BE2C (cell line): ENCODE measurements around the gene IVD.

Experiments
- DNase-seq: peaks from one replicate; pipeline ENCODE4 v3.0.0-alpha.2; 2020
- H3K27me3 ChIP-seq: fragments of 250-450 bp; sonication (Bioruptor Pico); 2 replicates; pipeline ENCODE4 v1.5.1; 2020; ENCODE audit warnings: mild to moderate bottlenecking
- H3K36me3 ChIP-seq: fragments of 250-450 bp; sonication (Bioruptor Pico); 2 replicates; pipeline ENCODE4 v1.5.1; 2020; ENCODE audit warnings: mild to moderate bottlenecking
- H3K4me1 ChIP-seq: fragments of 250-450 bp; sonication (Bioruptor Pico); 2 replicates; pipeline ENCODE4 v1.5.1; 2020
- H3K4me3 ChIP-seq: 2 replicates; pipeline ENCODE4 v1.5.1; 2011; ENCODE audit warnings: low read depth, low read length
- H3K9me3 ChIP-seq: fragments of 250-450 bp; sonication (Bioruptor Pico); 2 replicates; pipeline ENCODE4 v1.5.1; 2020
- TF ChIP-seq, protein P1 (sequence below): IDR thresholded peaks from 2 replicates; pipeline ENCODE4 v1.5.1; 2012; ENCODE audit warnings: mild to moderate bottlenecking, low read depth, low read length

The IVD gene

DNA sequence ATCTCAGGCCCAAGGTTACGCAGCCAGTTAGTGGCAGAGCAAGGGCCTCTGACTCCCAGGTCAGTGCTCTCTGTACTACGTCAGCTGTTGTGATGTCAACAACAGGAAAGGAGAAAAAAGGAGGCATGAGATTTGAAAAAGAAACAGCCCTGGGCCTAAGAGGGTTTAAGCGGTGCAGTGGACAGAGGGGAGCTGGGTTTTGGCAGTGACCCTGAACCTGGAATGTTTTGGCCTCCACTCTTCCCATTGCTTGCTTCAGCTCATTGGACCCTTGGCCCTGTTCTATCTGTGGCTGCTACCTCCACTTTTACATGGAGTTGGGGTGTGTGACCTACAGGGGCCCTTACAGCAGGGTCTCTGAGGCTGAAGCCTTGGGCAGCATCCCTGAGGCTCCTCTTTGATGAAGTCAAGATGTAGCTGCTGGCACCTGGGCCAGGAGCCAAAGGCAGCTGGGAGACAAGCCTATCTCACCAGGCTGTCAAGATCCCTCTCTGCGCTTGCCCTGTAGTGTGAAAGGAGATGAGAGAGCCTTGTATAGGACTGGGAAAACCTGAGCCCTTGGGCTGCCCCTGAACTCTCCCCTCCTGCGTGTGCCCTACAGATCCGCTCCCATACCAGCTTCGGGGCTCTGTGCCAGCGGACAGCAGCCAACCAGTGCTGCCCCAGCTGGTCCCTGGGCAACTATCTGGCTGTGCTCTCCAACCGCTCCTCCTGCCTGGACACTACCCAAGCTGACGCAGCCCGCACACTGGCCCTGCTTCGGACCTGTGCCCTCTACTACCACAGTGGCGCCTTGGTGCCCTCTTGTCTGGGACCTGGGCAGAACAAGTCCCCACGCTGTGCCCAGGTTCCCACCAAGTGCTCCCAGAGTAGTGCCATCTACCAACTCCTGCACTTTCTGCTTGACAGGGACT is 38.9 kb upstream of the IVD start:
- Histone ChIP-seq H3K36me3 (no peaks in the 10 kb centered on the region), H3K4me3 (no peak overlapping the region), H3K9me3 (no peaks in the 10 kb centered on the region; the same call in 1 of the 2 replicates), H3K4me1 (peaks cover 11% of the 10 kb centered on the region), H3K27me3 (no peaks in the 10 kb centered on the region)
- TF ChIP-seq, protein P1, sequence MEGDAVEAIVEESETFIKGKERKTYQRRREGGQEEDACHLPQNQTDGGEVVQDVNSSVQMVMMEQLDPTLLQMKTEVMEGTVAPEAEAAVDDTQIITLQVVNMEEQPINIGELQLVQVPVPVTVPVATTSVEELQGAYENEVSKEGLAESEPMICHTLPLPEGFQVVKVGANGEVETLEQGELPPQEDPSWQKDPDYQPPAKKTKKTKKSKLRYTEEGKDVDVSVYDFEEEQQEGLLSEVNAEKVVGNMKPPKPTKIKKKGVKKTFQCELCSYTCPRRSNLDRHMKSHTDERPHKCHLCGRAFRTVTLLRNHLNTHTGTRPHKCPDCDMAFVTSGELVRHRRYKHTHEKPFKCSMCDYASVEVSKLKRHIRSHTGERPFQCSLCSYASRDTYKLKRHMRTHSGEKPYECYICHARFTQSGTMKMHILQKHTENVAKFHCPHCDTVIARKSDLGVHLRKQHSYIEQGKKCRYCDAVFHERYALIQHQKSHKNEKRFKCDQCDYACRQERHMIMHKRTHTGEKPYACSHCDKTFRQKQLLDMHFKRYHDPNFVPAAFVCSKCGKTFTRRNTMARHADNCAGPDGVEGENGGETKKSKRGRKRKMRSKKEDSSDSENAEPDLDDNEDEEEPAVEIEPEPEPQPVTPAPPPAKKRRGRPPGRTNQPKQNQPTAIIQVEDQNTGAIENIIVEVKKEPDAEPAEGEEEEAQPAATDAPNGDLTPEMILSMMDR, result no peak
- peak; percentile 40 for DNase-seq

DNA sequence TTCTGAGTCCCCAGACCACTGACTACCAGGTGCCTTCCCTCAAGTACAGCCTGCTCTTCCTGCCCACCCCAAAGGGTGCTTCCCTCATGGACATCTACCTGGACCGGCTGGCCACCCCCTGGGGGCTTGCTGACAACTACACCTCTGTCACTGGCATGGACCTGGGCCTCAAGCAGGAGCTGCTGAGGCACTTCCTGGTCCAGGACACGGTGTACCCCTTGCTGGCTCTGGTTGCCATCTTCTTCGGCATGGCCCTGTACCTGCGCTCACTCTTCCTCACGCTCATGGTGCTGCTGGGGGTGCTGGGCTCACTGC is 38.3 kb upstream of the IVD start:
- DNase-seq, result no peak
- no peaks in the 10 kb centered on the region for H3K36me3 ChIP-seq
- no peak overlapping the region for H3K4me3 ChIP-seq
- H3K9me3 ChIP-seq, result no peaks in the 10 kb centered on the region; the same call in 1 of the 2 replicates
- no peaks in the 10 kb centered on the region for H3K27me3 ChIP-seq
- H3K4me1 ChIP-seq, result peaks cover 11% of the 10 kb centered on the region
- TF ChIP-seq, protein P1, result no peak

DNA sequence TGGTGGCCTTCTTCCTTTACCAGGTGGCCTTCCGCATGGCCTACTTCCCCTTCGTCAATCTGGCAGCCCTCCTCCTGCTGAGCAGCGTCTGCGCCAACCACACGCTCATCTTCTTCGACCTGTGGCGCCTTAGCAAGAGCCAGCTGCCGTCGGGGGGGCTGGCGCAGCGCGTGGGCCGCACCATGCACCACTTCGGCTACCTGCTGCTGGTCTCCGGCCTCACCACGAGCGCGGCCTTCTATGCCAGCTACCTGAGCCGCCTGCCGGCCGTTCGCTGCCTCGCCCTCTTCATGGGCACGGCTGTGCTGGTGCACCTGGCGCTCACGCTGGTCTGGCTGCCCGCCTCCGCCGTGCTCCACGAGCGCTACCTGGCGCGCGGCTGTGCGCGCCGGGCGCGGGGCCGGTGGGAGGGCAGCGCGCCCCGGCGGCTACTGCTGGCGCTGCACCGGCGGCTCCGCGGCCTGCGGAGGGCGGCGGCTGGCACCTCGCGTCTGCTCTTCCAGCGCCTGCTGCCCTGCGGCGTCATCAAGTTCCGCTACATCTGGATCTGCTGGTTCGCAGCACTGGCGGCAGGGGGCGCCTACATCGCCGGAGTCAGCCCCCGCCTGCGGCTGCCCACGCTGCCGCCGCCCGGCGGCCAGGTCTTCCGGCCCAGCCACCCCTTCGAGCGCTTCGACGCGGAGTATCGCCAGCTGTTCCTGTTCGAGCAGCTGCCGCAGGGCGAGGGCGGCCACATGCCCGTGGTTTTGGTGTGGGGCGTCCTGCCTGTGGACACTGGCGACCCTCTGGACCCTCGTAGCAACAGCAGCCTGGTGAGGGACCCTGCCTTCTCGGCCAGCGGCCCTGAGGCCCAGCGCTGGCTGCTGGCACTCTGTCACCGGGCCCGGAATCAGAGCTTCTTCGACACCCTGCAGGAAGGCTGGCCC is 37.6 kb upstream of the IVD start:
- H3K9me3 ChIP-seq, result no peaks in the 10 kb centered on the region; the same call in 1 of the 2 replicates
- peak overlapping the region; percentile 35 for H3K4me3 ChIP-seq
- peak; percentile 92 for DNase-seq
- H3K36me3 ChIP-seq, result no peaks in the 10 kb centered on the region
- no peaks in the 10 kb centered on the region for H3K27me3 ChIP-seq
- TF ChIP-seq, protein P1, result peak; percentile 77
- peaks cover 11% of the 10 kb centered on the region for H3K4me1 ChIP-seq

DNA sequence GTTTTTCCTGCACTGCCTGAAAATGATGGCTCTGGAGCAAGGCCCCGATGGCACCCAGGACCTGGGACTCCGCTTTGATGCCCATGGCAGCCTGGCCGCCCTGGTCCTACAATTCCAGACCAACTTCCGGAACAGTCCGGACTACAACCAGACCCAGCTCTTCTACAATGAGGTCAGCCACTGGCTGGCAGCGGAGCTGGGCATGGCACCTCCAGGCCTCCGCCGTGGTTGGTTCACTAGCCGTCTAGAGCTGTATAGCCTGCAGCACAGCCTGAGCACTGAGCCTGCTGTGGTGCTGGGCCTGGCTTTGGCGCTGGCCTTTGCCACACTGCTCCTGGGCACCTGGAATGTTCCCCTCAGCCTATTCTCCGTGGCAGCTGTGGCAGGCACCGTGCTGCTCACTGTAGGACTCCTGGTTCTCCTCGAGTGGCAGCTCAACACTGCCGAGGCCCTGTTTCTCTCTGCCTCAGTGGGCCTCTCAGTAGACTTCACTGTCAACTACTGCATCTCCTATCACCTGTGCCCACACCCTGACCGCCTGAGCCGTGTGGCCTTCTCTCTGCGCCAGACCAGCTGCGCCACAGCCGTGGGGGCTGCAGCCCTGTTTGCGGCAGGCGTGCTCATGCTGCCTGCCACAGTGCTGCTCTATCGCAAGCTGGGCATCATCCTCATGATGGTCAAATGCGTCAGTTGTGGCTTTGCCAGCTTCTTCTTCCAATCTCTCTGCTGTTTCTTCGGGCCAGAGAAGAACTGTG is 36.7 kb upstream of the IVD start:
- Histone ChIP-seq H3K36me3 (no peaks in the 10 kb centered on the region), H3K27me3 (no peaks in the 10 kb centered on the region), H3K4me3 (no peak overlapping the region), H3K9me3 (no peaks in the 10 kb centered on the region; the same call in 1 of the 2 replicates), H3K4me1 (peaks cover 11% of the 10 kb centered on the region)
- TF ChIP-seq, protein P1, result no peak
- DNase-seq, result no peak

DNA sequence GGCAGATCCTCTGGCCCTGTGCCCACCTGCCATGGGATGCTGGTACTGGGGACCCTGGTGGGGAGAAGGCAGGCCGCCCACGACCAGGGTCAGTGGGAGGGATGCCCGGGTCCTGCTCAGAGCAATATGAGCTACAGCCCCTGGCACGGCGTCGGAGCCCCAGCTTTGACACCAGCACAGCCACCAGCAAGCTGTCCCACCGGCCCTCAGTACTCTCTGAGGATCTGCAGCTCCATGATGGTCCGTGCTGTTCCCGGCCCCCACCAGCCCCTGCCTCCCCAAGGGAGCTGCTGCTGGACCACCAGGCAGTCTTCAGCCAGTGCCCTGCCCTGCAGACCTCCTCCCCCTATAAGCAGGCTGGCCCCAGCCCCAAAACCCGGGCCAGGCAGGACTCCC is 36.1 kb upstream of the IVD start:
- TF ChIP-seq, protein P1, result no peak

More for the DNA sequence above, 36.1 kb upstream of the IVD start:
- Histone ChIP-seq H3K9me3 (no peaks in the 10 kb centered on the region; the same call in 1 of the 2 replicates), H3K4me3 (no peak overlapping the region), H3K4me1 (peaks cover 11% of the 10 kb centered on the region), H3K27me3 (no peaks in the 10 kb centered on the region), H3K36me3 (no peaks in the 10 kb centered on the region)
- DNase-seq, result no peak
